HG03159 (cell line): ENCODE results near the gene NDOR1.

Source experiments
- ATAC-seq: cut with Tn5 transposase; IDR thresholded peaks from one replicate; pipeline ENCODE4 v1.9.1; 2021; ENCODE audit warnings: mild to moderate bottlenecking, moderate library complexity; ENCODE audit not compliant: unreplicated experiment

Gene NDOR1

DNA sequence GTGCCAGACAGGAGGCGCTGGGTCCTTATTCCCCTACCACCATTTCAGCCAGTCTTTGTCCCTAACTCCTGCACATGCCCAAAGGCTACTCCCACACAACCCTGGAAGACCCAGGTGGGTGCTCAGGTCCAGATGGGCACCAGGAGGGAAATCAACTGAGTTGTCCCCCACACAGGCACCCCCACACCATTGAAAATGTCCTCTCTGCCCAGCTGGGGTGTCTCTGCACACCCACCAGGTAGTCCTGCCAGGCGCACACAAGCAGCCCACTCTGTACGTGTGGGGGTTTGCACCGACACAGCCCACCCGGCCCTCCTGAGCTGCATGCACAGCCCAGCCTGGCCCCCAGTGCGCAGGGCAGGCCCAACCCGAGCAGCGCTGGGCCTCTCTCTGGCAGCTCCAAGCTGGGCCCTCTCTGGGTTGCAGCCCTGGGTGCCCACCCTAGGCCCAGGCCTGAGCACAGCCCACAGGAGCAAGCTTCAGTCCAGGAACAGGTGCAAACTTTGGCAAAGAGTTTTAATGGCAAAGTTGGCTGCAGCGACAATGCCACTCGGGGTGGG lies 14.3 kb downstream of the NDOR1 start:
- no peak for ATAC-seq

- ATAC-seq, result no peak
Measured at GRCh38 chr9:137220317-137221094, 15.0 kb downstream of the NDOR1 start.

GRCh38 chr9:137221095-137221505 lies 15.6 kb downstream of the NDOR1 start:
- ATAC-seq, result no peak

GRCh38 chr9:137221506-137222111 lies 16.1 kb downstream of the NDOR1 start:
- no peak for ATAC-seq

DNA sequence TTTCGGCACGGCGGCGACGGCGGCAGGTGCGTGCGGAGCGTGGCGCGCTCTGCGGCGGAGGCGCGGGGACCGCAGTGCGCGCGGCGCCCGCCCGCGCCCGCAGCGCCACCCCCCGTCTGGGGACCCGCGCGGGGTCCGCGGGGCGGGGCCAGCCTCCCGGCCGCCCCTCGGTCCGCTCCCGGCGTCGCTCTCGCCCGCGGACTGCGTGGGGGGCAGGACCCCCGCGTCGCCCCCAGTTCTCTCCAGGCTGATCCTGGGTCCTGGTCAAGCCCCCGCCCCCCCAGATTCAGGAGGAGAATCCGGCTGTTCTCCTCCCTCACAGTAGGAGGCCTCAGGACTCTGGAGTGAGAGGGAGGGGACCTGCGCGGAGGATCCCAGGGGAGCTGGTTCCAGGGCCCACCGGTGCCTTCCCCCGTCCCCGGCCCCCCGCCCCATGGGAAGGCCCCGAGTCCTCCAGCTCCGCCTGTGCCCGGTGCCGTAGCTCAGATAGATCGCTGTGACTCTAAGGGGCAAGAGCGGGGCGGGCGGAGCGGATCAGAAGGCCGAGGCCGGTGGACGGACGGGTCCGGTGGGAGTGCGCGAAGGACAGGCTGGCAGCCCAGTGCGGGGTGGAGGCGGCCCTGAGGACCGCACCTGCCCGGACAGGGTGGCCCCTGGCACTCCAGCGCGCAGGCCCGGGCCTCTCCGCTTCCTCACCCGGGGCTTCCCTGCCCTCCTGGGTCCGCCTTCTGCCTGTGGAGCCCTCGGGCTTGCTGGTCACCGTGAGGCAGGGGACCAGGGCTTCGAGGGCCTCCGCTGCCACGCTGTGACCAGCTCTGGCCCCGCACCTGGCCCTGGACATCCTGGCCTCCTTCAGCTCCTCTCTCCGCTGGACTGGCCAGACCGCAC lies 16.9 kb downstream of the NDOR1 start, which contains the start of gene RNF208:
TSS of gene RNF208 (minus strand) at position 51 of the 888 bp plus-strand sequence. CDS start 1,028 bp downstream, outside the sequence.
- no peak for ATAC-seq

- peak; percentile 72 for ATAC-seq
Measured at GRCh38 chr9:137223078-137223970, 17.8 kb downstream of the NDOR1 start.

GRCh38 chr9:137224830-137225694 lies 19.6 kb downstream of the NDOR1 start, which contains the start of gene CYSRT1:
TSS of gene CYSRT1 (plus strand) at chr9:137225174. CDS start at chr9:137225622, 448 bp downstream.
- no peak for ATAC-seq

GRCh38 chr9:137225699-137226331 lies 20.3 kb downstream of the NDOR1 start:
- no peak for ATAC-seq

GRCh38 chr9:137226338-137227053 lies 21.0 kb downstream of the NDOR1 start:
- no peak for ATAC-seq

- ATAC-seq, result no peak
Measured at GRCh38 chr9:137227054-137227852, 21.8 kb downstream of the NDOR1 start, which contains the start of gene RNF224. TSS of gene RNF224 (plus strand) at chr9:137227502. CDS start at chr9:137228336, 834 bp downstream.

GRCh38 chr9:137227853-137228505 lies 22.5 kb downstream of the NDOR1 start:
- no peak for ATAC-seq

DNA sequence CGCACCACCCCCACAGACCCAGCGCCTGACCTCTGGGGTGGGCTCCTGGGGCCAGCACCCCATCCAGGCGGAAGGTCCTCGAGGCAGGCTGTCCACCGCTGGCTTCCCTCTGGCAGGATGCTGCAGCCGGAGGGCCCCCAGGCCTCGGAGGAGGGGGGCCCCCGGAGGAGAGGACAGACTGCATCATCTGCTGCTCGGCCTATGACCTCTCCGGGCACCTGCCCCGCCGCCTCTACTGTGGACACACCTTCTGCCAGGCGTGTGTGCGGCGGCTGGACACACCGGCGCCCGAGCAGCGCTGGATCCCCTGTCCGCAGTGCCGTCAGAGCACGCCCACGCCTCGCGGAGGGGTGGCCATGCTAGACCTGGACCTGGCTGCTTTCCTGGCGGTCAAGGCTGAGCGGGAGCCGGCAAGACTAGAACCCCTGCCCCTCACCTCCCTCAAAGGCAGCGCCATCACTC lies 23.0 kb downstream of the NDOR1 start:
- ATAC-seq, result no peak

GRCh38 chr9:137228968-137229896 lies 23.7 kb downstream of the NDOR1 start:
- ATAC-seq, result no peak

- no peak for ATAC-seq
Measured at GRCh38 chr9:137229903-137230704, 24.6 kb downstream of the NDOR1 start.
